Testis (tissue), 3 donors: ENCODE measurements around the gene SOX3. TPM values are rescaled to one million over a fixed set of nuclear protein-coding genes. Genes with fewer than 3 reads are reported as not detected.

Experiments used
- polyA plus RNA-seq: library from polyadenylated mRNA; stranded (reverse); fragments of 350-450 nt; fragmentation: Illumina TruSeq; extraction: RNeasy Lipid Tissue Mini Kit (QIAGEN cat#74804); gene quantifications from one replicate; pipeline ENCODE4 v1.2.3, GENCODE V29; 2014; ENCODE audit warnings: low read depth, low replicate concordance; ENCODE audit not compliant: insufficient read depth
- total RNA-seq, 2 donors: library from RNA; depleted of rRNA; stranded (reverse); fragments of >200 nt; gene quantifications; one replicate each; pipeline ENCODE4 v1.2.3, GENCODE V29; 2016

The SOX3 gene
- total and polyA plus RNA-seq, 3 donors from 2014 or later: 2.9 to 18.0 (median 13.7) TPM

Other genes starting within 250 kb of the SOX3 start
- gene LINC00632, start 204.7 kb upstream of the SOX3 start, total RNA-seq: 10 to 100 TPM in 1 of 2 donors, 1 to 10 TPM in 1; 9.7 to 10.2 TPM
- 0.87 TPM for gene LINC00632, start 204.7 kb upstream of the SOX3 start, polyA plus RNA-seq